DMS153 treated with DMSO at 0.1 percent for 48 hours (cell line): ENCODE results near the gene PSMB5.
"Not testable (repeated sequence)": the region's sequence is repeated elsewhere in the genome, so short reads cannot be mapped to it uniquely, and the experiment has no call there.

ENCODE experiments used
- DNase-seq: peaks from one replicate; lab custom pipeline; 2025; ENCODE audit not compliant: unreplicated experiment; lab: John Stamatoyannopoulos, UW

PSMB5 gene

GRCh38 chr14:23015618-23016017 lies 19.1 kb downstream of the PSMB5 start:
- DNase-seq = no peak

- not testable (repeated sequence) for DNase-seq
These were observed 21.0 kb downstream of the PSMB5 start for GRCh38 chr14:23013749-23014054.

- no peak for DNase-seq
These were observed 21.5 kb downstream of the PSMB5 start for GRCh38 chr14:23013054-23013748.

GRCh38 chr14:23009939-23010726 lies 24.6 kb downstream of the PSMB5 start, which contains the start of gene C14orf93:
C14orf93 (minus strand) TSS chr14:23010143; CDS start chr14:22999023, 11,120 bp downstream.
- peak; percentile 56 for DNase-seq

GRCh38 chr14:23009483-23009938 lies 25.2 kb downstream of the PSMB5 start:
- no peak for DNase-seq

- DNase-seq = peak; percentile 63
These were observed 25.9 kb downstream of the PSMB5 start for GRCh38 chr14:23008831-23009230.

- peak; percentile 94 for DNase-seq
These were observed 27.9 kb downstream of the PSMB5 start for GRCh38 chr14:23006544-23007419.

GRCh38 chr14:23006188-23006534 lies 28.5 kb downstream of the PSMB5 start:
- no peak for DNase-seq

GRCh38 chr14:23005451-23006187 lies 29.1 kb downstream of the PSMB5 start:
- no peak for DNase-seq

- DNase-seq = not testable (repeated sequence)
These were observed 30.4 kb downstream of the PSMB5 start for GRCh38 chr14:23004274-23004673.

GRCh38 chr14:23002592-23002991 lies 32.1 kb downstream of the PSMB5 start:
- no peak for DNase-seq

GRCh38 chr14:23000860-23001259 lies 33.8 kb downstream of the PSMB5 start:
- no peak for DNase-seq

- no peak for DNase-seq
These were observed 36.2 kb downstream of the PSMB5 start for GRCh38 chr14:22998329-22999012.

- DNase-seq = no peak
These were observed 36.9 kb downstream of the PSMB5 start for GRCh38 chr14:22997676-22998323.

GRCh38 chr14:22996768-22997654 lies 37.7 kb downstream of the PSMB5 start:
- no peak for DNase-seq

GRCh38 chr14:22995889-22996625 lies 38.6 kb downstream of the PSMB5 start:
- no peak for DNase-seq

- no peak for DNase-seq
These were observed 39.9 kb downstream of the PSMB5 start for GRCh38 chr14:22994762-22995275.

- DNase-seq = no peak
These were observed 41.2 kb downstream of the PSMB5 start for GRCh38 chr14:22993517-22993916.
